GM18520 (cell line): ENCODE results near the gene TSPAN18.

Experiments
- ATAC-seq: cut with Tn5 transposase; IDR thresholded peaks from one replicate; pipeline ENCODE4 v1.9.1; 2021; ENCODE audit not compliant: unreplicated experiment

Gene TSPAN18

GRCh38 chr11:44861849-44862557, 135.2 kb downstream of the TSPAN18 start:
- ATAC-seq: peak; percentile 99

DNA sequence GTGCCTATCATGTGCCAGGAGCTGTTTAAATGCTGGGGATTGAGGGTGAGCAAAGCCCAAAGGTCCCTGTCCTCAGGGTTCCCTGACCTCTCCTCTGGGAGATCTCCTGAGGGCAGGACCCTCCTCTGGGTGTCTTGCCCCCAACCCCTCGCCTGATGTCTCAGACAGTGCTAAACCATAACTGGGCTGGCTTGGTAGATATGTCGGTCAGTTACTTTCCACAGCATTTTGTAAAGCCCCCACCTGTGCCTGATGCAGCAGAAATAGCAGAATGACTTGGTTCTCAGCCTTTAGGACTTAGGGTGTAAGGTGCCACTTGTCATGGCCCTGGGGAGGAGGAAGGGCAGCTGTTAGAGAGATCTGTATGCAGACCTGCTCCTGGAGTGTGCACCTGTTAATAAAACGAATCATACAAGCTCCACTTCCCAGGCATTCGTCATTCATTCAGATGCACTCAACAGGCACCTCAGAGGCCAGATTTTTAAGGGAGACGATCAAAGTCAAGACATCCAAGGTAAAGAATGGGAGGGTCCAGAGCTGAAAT, 135.9 kb downstream of the TSPAN18 start:
- no peak for ATAC-seq

DNA sequence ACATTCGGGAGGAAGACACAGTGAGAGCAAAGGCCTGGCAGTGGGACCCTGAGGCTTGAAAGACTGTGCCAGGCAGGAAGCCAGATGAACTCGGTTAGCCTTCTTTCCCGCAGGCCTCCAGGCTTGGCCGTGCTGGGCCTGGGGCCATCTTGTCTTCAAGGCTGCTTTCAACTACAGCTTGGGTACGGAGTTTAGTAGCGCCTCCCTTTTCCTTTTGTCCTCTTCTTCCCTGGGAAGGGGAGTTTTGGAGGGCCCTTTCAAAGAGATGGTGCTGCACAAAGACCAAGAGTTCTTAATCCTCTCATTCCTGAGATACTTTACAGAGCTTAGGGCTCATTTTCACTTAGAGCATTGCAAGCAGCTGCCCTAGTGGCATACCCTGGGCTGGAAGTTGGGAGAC, 136.5 kb downstream of the TSPAN18 start:
- no peak for ATAC-seq

DNA sequence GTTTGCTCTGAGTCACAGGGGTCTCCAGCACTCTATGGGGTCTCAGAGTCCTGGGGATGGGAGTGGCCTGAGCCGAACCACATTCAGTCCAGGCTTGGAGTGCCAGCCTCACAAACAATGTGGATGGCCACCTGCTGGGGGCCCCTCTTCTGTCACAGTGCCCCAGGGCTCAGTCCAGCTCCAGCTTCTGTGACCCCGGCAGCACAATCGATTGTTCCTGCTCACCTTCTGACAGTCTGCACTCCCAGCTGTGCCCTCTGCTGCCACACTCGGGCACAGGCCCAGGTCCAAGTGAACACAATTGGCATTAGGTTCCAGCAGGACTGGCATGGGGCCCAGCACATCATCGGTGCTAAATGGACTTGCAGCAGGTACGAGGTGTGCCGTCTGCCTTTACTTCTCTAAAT, 139.1 kb downstream of the TSPAN18 start:
- no peak for ATAC-seq

- no peak for ATAC-seq
Measured at GRCh38 chr11:44866286-44866685, 139.5 kb downstream of the TSPAN18 start.

DNA sequence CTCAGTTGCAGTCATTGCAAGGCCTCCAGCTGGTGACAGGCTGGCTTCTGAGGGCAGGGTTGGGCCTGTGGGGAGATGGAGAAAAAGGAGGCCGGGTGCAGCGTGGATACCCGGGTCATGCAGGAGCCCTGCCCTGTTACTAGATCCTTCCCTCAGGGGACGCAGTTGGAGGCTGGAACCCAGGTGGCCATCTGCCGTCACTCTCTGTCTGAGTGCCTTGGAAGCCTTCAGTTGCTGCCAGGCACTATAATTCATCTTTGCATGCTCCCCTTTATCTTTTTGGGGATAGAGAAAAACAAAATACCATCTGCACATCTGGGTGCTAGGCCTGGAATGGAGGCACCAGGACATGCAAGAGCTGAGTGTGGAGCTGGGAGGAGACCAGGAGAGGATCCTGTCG, 141.3 kb downstream of the TSPAN18 start:
- ATAC-seq: no peak

DNA sequence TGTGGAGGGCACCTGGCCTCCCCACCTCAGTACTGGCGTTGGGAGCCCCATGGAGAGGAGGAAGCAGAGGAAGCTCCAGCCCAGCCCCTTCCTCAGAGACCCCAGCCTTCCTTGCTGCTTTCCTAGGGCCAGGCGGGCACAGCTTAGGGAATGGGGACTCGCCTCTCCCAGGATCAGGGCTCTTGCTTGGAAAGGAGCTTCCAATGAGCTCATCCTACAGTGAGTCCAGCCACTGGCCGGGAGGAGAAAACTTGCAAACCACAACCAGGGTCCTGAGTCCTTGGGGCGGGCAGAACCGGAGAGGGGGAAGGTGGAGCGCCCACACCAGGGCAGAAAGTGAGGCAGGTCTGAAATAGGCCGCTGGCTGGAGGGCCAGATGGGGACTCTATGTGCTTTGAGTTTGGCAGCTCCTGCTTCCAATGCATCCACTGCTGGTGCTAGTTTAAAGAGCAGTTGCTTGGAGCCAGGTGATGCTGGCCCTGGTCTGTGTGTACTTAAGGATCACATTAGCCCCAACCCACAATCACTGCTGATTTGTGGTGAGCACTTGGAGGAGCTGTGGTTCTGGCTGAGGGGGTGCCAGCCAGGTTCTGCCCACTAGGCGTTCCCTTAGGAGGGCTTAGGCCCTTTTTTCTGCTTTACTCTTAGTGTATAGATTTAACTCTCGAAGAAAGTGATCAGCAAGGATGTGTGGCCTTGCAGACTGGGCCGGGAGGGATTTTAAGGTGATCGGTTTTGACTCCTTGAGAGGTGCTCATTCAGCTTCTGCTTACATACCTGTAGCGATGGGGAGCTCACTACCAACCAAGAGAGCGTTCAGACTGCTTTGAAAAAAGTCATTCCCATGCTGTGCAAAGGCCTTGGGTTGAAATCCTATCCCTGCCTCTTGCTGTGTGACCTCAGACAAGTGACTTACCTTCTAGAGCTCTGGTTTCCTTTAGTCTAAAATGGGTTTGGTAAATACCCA, 142.0 kb downstream of the TSPAN18 start:
- ATAC-seq: no peak

DNA sequence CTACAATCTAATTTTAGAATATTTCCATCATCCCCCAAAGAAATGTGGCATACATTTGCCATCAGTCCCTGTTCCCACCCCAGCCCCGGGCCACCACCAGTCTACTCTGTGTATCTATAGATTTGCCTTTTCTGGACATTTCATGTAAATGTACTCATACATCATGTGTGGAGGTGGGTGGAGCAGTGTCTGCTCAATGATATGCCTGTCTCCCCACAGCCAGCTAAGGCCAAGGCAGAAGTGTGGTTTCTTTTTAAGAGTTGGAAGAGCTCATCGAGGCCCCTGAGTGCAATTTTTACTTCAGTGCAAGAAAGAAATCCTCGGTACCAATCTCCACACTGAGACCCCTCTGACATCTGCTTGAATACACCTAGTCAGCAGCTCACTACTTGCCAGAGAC, 143.4 kb downstream of the TSPAN18 start:
- ATAC-seq: no peak

GRCh38 chr11:44870615-44871176, 143.9 kb downstream of the TSPAN18 start:
- no peak for ATAC-seq

- peak; percentile 91 for ATAC-seq
Measured at GRCh38 chr11:44871682-44872081, 144.9 kb downstream of the TSPAN18 start.

- no peak for ATAC-seq
Measured at GRCh38 chr11:44872556-44872955, 145.8 kb downstream of the TSPAN18 start.

GRCh38 chr11:44873537-44873936, 146.8 kb downstream of the TSPAN18 start:
- no peak for ATAC-seq

- no peak for ATAC-seq
Measured at GRCh38 chr11:44874284-44874683, 147.5 kb downstream of the TSPAN18 start.

- ATAC-seq: no peak
Measured at GRCh38 chr11:44875037-44875436, 148.3 kb downstream of the TSPAN18 start.

- no peak for ATAC-seq
Measured at GRCh38 chr11:44876194-44876723, 149.5 kb downstream of the TSPAN18 start.

DNA sequence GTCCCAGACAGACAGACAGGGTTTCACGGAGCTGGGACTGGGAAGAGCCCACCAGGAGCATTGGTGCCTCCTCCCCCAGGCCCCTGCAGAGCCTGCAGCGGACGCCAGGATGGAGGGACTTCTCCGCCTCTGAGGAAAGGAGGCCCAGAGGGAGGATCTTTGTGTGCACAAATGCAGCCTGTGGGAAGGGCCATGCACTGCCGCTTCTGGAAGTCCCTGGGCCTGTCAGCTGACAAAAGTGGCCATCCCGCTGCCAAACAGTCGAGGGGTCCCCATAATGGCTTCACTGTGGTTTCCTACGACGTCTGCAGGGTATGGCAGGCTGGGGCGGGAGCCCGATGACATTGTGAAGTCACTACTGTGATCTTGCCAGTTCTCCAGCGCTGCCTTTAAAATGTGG, 150.1 kb downstream of the TSPAN18 start:
- no peak for ATAC-seq

DNA sequence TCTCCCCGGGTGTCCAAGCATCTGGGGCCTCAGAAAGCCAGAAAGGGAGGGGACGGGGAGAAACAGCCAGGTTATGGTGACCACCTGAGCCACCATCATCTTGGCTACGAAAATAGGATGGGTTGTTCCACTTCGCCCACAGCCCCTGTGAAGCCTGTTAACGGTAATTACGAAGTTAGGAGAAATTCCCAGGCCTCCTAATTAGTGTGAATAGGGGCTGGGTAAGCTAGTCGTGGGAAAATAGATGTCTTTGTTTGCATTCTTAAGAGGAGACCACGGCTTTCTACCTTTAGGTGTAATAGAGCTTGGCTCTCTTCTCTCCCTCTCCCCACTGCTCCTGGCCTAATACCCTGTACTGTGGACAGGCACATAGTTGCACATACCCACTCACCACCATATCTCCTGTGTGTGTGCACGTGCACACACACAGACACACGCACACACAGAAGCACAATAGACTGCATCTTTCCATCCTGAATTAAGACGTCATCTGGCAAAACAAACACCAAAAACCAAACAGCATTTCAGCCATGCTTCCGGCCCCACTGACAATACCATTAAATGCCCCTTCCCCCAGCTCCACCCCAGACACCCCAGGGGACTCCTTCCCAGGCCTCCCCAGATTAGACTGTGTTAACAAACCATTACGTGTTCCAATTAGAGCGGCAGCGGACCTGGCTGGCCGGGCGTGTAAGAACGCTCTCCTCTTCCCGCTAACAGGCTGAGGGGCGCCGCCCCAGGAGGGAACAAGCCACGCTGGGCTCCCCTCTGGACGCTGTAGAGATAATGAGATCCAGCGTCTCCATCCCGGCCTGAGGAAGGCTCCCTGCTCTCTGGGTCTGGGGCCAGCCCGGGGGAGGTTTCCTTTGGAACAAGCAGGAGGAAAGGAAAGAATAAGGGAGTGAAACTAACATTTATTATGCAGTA, 151.1 kb downstream of the TSPAN18 start:
- no peak for ATAC-seq

- ATAC-seq: no peak
Measured at GRCh38 chr11:44878711-44879110, 151.9 kb downstream of the TSPAN18 start.

DNA sequence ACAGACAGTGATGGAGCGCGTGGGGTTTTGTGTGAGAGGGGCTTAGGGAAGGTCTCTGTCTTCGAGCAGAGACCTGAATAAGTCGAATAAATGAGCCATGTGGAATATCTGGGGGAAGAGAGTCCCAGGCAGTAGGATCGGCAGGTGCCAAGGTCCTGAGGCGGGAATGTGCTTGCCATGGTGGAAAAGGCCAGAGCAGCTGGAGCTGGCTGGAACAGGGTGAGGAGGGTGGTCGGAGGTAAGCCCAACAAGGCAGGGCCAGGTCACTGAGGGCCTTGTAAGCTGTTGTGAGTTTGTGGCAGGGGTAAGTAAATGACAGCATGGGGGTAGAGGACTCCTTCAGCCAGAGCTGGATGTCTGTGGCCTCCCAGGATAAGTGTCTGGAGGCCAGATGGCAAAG, 152.7 kb downstream of the TSPAN18 start:
- no peak for ATAC-seq

GRCh38 chr11:44880511-44880910, 153.7 kb downstream of the TSPAN18 start:
- no peak for ATAC-seq
